ES-I3 (cell line): Measurements from ENCODE around the gene VEZT.
A peak's percentile ranks its signal among the peaks of the same experiment; 100 is the strongest.
"Not testable (repeated sequence)": the region's sequence is repeated elsewhere in the genome, so short reads cannot be mapped to it uniquely, and the experiment has no call there.

Experiments used
- H3K36me3 ChIP-seq: 2 replicates; pipeline ENCODE4 v1.6.1; 2013; ENCODE audit warnings: mild to moderate bottlenecking, low read length, control low read depth, moderate library complexity; ENCODE audit not compliant: insufficient read depth
- H3K4me1 ChIP-seq: 2 replicates; pipeline ENCODE4 v1.6.1; 2013; ENCODE audit warnings: mild to moderate bottlenecking, control low read depth, low read length; ENCODE audit not compliant: insufficient read depth
- H3K9ac ChIP-seq: 2 replicates; pipeline ENCODE4 v1.6.1; 2013; ENCODE audit warnings: low read depth, mild to moderate bottlenecking, low read length, moderate library complexity
- H3K9me3 ChIP-seq: 2 replicates; pipeline ENCODE4 v1.6.1; 2013; ENCODE audit warnings: mild to moderate bottlenecking, low read length, moderate library complexity; ENCODE audit not compliant: control insufficient read depth, insufficient read depth

Gene VEZT

DNA sequence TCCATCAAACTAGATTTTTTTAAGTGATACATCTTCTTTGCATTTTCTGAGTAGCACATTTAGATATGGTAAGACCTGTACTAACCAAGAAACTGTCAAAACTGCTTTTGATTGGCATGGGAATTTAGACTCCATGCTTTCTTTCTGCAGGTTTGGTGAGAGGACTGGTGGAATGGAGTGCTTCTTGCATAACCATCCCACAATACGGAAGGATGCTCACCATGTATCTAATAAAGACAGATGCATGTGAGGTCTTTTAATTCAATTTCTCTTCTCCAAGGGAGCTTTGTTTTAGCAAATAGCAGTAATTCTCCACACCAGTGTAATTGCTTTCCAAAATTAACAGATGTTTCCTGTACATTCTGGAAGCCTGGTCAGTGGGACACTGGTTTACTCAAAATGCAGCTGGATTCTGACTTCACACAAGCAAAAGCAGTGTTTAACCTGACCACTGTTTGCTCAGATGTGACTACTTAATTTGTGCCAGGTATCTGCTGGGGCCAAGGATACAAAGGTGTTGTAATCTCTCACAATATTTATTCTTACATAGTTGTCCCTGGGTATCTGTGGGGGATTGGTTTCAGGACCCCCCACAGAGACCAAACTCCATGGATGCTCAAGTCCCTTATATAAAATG, 26.4 kb upstream of the VEZT start:
- no peak overlapping the region for H3K9ac ChIP-seq
- H3K36me3 ChIP-seq = no peaks in the 10 kb centered on the region; the same call in 1 of the 2 replicates
- H3K4me1 ChIP-seq = peaks cover 17% of the 10 kb centered on the region
- no peaks in the 10 kb centered on the region for H3K9me3 ChIP-seq

DNA sequence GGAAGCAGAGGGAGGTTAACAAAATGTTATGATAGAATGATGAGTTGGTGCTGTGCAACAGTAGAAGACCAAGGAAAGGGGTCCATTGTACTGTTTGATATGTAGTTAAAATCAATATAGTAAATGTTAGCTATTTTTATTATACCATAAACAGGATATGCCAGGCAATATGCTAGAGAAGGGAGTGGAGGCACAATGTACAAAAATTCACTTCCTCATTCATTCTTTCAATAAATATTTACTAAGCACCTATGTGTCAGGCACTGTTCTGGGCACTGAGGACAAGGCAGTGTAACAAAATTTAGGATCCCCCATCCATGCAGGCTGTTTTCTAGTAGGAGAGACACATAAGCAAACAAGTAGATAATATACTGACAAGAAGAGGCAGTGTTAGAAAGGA, 25.3 kb upstream of the VEZT start:
- Histone ChIP-seq H3K9me3 (no peaks in the 10 kb centered on the region), H3K4me1 (peaks cover 17% of the 10 kb centered on the region)

DNA sequence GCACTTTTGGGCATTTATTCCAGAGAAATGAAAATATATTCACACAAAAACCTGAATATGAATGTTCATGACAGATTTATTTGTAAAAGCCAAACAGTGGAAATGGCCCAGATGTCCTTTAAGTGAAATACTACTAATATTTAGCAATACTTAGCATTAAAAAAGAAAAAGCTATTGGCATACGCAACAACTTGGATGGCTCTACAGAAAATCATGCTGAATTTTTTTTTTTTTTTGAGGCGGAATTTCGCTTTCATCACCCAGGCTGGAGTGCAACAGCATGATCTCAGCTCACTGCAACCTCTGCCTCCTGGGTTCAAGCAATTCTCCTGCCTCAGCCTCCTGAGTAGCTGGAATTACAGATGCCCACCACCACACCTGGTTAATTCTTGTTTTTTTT, 24.5 kb upstream of the VEZT start:
- Histone ChIP-seq H3K4me1 (peaks cover 8% of the 10 kb centered on the region), H3K9me3 (no peaks in the 10 kb centered on the region), H3K9ac (no peak overlapping the region), H3K36me3 (no peaks in the 10 kb centered on the region)

More for the DNA sequence above, 25.3 kb upstream of the VEZT start:
- H3K9ac ChIP-seq = no peak overlapping the region
- H3K36me3 ChIP-seq = no peaks in the 10 kb centered on the region

DNA sequence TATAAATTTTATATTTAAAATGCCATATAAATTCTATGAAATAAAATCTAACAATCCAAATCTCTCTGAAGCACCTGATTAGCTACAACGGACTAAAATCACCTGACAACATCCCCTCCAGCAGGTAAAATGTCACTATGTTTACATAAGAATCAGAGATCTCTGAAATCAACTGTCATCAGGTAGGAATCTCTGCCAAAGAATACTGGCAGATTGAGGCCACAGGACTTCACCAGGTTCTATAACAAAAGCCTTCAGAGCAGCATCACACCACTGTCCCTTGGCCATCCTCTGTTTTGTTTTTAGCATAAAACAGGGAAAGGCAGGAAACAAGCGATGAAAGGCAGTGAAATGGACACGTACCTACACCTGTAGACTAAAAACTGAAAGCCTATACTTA, 22.5 kb upstream of the VEZT start:
- Histone ChIP-seq H3K9me3 (no peaks in the 10 kb centered on the region), H3K36me3 (no peaks in the 10 kb centered on the region), H3K9ac (no peak overlapping the region), H3K4me1 (peaks cover 11% of the 10 kb centered on the region)

DNA sequence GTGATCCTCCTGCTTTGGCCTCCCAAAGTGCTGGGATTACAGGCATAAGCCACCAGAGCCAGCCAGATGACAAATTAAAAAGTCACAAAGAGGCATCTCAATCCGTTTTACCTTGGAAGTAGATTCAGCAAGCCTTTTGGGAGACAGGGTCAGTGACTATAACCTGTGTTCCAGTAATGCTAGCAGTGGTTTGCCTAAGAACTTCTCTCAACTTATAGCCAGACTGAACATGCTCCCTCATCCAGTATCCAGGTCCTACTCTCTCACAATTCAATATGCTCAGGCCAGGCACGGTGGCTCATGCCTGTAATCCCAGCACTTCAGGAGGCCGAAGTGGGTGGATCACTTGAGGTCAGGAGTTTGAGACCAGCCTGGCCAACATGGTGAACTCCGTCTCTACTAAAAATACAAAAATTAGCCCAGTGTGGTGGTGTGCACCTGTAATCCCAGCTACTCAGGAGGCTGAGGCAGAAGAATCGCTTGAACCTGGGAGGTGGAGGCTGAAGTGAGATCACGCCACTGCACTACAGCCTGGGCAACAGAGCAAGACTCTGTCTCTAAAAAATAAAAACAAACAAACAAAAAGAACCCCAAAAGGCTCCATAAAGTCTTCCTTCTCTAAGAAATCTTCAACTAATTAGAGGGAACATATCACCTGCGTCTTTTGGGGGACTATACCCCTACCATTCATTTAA, 20.6 kb upstream of the VEZT start:
- H3K9me3 ChIP-seq, H3K36me3 ChIP-seq, H3K9ac ChIP-seq: not testable (repeated sequence)
- peaks cover 24% of the 10 kb centered on the region for H3K4me1 ChIP-seq

DNA sequence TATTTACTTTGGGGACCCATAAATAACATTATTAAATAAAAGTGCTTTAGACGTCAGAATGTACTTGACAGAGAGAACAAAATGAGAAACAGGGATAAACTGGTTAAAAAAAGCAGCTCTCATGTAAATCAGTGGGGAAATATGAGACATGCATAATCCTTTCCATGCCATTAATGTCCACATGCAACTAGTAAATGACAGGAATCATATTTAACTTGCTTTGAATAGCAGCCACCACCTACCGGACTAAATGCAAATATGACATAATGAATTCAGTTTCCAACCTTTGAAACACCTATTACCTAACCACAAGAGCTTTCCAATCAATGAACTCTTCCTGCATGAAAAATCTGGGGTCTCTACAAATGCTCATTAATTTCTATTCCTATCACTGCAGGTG, 20.0 kb upstream of the VEZT start:
- Histone ChIP-seq H3K4me1 (peaks cover 27% of the 10 kb centered on the region), H3K36me3 (no peaks in the 10 kb centered on the region), H3K9me3 (no peaks in the 10 kb centered on the region), H3K9ac (no peak overlapping the region)

DNA sequence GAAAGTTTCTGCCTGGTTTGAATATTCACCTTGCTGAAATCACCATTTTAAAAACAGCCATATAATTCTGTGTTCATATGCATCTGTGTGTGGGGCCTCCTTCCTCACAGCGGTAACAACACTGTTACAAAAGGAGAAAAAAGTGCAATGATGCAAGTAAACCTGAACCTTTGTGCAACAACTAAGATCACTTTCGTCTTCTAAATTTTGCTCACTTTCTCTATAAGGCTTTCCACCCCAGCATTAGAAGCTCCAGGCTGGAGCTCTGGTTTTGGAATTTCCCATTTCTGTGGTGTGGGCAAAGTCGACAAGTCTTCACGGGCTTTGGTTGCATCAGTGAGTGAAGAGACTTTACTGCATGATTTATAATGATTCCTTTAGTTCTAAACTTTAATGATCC, 18.7 kb upstream of the VEZT start:
- H3K36me3 ChIP-seq = no peaks in the 10 kb centered on the region
- H3K9me3 ChIP-seq = no peaks in the 10 kb centered on the region
- no peak overlapping the region for H3K9ac ChIP-seq
- peaks cover 40% of the 10 kb centered on the region for H3K4me1 ChIP-seq

DNA sequence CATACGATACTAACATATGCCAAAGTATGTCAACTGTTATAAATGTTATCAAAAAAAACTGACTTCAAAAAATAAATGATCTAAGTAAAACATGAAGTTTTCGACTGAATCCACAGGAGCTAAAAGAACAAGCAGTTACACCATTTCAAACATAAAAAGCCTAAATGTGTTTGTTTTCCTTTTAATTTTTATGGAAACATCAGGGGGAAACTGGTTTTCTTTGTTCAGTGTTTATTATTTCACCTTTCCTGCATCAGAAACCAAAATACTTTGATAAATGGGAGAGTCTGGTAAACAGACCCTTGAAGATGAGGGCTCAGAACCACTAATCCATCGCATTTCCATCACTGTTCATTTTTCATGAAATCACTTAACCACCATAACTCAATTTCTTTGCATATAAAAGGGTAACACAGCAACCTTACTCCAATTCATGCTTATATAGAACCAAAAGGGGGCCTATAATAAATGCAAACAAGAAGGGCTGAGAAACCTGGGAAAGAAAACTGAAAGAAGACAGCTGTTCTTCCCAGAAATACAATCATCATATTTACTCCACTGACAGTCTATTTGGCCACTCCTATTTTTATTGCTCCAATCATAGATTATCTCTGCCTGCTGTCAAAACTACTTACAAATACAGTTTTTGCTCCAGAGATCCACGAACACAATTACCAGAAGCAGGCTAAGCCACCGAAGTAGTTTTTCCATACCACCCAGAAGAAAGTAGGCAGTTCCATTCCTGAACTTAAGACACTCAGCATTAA, 17.3 kb upstream of the VEZT start:
- Histone ChIP-seq H3K9ac (no peak overlapping the region), H3K9me3 (no peaks in the 10 kb centered on the region), H3K36me3 (no peaks in the 10 kb centered on the region), H3K4me1 (peaks cover 46% of the 10 kb centered on the region)

DNA sequence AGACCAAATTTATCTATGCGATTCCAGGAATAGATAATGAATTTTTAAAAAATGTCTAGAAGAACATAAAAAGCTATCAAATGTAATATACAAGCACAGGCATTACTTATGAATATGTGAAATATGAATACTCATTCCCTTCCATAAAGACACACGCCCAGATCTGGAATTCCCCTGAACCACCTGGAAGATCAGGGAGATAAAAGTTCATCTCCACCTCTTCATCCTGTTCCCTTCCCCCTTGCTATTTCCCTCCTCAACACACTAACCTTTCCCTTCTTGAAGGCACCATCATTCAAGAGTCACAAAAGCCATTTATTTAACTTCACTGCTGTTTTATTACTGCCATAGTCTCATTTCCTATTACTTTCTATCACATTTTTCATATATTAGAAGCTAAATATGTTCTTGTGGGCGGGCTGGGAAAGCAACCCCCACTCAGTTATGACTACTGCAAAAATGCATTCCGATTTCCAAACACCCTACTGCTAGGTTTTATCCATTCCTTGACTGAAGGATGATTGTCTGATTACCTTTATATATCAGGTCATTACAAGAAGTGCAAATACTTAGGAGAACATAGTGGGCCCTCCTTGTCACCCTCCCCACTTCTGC, 16.4 kb upstream of the VEZT start:
- H3K4me1 ChIP-seq = peaks cover 55% of the 10 kb centered on the region
- no peaks in the 10 kb centered on the region for H3K36me3 ChIP-seq
- no peak overlapping the region for H3K9ac ChIP-seq
- no peaks in the 10 kb centered on the region for H3K9me3 ChIP-seq

DNA sequence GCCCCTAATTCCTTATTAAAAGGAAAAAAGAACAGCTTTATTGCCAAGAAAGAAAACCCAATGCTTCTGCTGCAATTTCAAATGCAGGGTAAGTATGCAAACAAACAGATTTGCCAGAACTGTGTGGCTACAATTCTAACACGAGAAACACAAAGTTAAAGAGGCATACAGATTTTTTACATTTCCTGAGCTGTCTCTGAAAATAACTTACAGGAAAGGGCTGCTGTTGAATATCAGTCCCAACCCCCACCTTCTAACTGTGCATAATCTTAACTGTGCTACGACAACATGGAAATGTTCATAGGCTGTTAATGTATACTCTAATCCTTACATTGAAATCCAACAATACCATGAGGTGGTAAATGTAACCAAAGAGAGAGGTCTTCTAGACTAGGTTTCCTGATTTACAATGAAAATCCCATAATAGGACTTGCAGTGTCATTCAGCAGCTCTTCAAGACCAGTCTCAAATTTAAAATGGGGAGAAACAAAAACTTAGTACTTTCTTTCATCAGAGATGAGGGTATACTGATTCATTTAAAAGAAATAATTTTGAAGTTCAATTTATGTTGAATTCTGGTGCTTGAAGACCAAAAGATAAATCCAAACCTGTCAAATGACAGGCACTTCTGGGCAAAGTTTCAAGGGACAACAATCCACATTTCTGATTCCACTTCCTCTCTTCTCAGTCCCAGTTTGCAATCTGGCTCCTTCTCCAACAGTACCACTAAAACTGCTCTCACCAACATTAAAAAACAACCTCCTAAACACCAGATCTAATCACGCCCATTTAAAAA, 14.7 kb upstream of the VEZT start:
- Histone ChIP-seq H3K36me3 (no peaks in the 10 kb centered on the region), H3K4me1 (peaks cover 67% of the 10 kb centered on the region), H3K9ac (no peak overlapping the region), H3K9me3 (no peaks in the 10 kb centered on the region)

DNA sequence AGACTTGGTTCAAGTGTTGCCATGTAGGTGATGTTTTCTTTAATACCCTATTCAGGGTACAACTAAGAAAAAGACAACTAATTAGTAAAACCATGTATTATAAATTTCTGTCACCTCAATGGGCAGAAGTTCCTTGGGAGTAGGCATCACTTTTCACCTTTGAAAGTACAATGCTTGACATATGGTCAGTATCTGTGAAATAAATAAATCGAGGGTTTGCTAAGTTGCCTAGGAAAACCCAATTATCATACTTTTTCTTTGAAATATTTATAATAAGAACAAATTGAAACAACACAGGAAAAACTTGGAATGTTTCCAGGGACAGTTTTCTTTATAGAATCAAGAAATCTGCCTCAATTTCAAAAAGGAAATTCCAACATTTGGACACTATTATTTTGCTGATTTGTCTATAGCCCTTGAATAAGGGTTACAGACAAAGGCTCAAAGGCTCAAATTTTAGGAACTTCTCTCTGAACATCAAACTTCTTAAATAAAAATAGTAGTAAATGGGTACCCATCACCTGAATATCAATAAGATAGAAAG, 14.0 kb upstream of the VEZT start:
- peaks cover 72% of the 10 kb centered on the region for H3K4me1 ChIP-seq
- H3K9ac ChIP-seq = no peak overlapping the region; the same call in 1 of the 2 replicates
- no peaks in the 10 kb centered on the region for H3K9me3 ChIP-seq
- no peaks in the 10 kb centered on the region for H3K36me3 ChIP-seq

DNA sequence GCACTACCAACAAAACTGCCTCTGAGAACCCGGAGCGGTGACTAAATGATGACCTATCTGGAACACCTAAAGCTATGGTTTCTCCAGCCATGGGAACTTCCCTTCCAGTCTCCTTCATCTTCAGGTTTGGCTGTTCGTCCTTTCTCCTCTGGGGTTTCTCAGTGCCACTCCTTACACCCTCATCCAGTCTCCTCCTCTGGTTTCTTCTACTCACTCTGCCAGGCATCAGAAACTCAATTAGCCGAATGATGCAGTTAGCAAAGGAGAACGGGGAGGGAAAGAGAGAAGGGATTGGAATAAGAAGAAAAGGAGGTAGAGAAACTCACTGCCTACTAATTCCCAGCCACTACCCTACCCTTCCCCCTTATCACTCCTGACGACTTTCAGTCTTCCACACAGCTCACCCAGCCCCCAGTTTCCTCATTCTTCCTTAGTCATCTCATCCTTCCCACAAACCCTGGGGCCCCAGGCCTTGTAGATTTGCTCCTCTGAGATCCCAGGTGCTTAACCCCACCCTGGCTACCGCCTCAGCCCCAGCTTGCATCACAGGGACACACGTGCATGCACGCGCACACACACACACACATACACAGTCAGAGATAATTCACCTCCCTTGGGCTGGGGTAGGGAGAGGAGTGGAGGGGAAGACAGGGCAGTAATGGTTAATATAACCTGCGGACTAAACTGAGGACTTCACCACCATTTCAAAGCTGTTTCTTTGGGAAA, 13.3 kb upstream of the VEZT start:
- peak overlapping the region; percentile 9; the same call in 1 of the 2 replicates for H3K9ac ChIP-seq
- peaks cover 75% of the 10 kb centered on the region for H3K4me1 ChIP-seq
- no peaks in the 10 kb centered on the region for H3K36me3 ChIP-seq
- no peaks in the 10 kb centered on the region for H3K9me3 ChIP-seq

DNA sequence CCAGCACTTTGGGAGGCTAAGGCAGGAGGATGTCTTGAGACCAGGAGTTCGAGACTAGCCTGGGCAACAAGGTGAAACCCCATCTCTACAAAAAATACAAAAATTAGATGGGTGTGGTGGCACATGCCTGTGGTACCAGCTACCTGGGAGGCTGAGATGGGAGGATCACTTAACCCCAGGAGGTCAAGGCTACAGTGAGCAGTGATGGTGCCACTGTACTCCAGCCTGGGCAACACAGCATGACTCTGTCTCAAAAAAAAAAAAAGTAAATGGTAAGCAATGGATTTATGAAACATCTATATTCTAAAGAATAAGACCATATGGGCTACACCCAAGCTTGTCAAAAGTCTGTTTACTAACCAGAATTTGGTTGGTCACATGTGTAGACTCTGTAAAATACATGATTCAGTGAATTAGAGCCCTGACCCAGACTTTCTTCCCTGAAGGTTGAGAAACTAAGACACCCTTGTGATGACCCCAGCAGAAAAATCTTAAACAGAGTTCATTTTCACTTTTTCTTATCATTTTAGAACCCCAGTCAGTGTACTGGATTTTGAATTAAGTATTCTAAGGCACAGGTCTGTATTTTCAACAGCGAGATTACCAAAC, 12.5 kb upstream of the VEZT start:
- H3K36me3 ChIP-seq = no peaks in the 10 kb centered on the region
- no peak overlapping the region for H3K9ac ChIP-seq
- H3K9me3 ChIP-seq = no peaks in the 10 kb centered on the region
- peaks cover 76% of the 10 kb centered on the region for H3K4me1 ChIP-seq
